HG02610 (cell line): ENCODE results near the gene EXOC3.
"Not testable (repeated sequence)": the region's sequence is repeated elsewhere in the genome, so short reads cannot be mapped to it uniquely, and the experiment has no call there.

Source experiments
- ATAC-seq: cut with Tn5 transposase; IDR thresholded peaks from one replicate; pipeline ENCODE4 v1.9.1; 2021; ENCODE audit warnings: mild to moderate bottlenecking, moderate library complexity; ENCODE audit not compliant: unreplicated experiment

EXOC3 gene

DNA sequence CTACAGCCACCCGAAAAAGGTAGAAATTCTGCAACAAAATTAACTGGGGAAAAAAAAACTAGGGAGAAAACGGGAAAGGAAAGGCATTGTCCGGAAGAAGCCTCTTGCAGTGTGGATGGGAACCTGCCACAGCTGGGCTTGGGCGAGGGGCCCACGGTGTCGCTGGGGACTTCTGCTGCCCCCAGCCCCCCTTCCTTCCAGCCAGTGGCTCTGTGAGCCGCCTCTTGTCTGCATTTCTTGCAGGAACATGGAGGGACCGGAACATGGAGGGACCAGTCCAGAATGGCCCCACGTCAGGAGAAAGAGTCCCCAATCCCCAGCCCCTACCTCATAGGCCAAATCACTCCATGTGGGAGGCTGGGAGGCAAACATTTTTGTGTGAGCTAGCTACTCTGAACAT lies 36.9 kb upstream of the EXOC3 start:
- ATAC-seq, result no peak

DNA sequence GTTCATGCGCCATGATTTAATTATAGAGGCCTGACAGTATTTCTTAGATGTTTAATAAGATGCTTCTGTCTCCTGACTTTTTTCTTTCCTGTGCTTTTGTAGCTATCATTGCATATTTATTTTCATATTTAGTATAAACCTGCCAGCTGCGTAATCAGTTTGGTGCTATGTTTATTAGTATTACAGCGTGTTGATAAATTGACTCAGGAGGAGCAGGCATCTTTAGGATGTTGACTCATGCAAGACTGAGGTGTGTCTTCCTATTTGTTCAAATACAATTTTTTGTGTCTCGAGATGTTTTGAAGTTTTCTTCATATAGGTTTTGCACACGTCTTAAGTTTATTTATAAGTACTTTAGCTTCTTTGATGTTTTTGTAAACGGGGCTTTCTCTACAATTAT lies 35.9 kb upstream of the EXOC3 start:
- no peak for ATAC-seq

DNA sequence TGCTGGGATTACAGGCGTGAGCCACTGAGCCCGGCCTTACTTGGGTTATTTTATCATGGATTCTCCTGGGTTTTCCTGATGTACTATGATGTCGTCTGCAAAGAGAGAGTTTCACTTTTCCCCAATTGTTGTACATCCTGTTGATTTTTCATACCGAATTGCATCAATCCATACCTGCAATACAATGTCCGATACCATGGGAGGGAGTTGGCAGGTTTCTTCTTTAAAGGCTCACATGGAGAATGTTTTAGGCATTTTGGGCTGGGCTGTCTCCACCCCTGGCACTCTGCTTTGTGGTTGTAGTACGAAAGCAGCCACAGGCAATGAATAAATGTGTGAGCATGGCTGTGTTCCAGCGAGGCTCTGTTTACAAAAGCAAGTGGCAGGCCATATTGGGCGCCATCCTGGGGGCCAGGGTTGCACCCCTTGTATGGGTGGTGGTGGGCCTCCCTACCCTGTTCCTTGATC lies 35.1 kb upstream of the EXOC3 start:
- ATAC-seq, result no peak

DNA sequence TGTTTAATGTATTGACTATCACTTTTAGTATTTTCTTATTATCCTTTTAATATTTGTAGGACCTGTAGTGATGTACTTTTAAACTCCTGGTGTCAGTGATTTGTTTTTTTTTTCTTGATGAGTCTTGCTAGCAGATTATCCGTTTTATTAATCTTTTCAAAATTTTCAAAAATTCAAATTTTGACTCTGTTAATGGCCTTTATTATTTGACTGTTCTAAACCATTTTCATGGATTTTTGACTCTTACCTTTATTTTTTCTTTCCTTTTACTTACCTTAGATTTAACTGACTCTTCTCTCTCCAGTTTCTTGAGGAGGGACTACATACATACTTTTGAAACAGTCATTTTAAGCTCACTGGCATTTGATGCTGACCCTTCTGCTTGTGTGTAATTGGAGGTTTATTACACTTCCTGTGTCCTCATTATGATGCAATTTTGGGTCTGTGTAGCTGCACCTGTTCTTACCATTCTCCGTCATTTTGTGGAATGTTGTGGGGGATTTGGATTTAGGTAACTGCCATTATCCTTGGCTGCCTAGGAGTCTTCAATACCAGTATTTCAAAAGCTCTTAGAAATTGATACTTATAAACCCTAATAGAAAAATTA lies 32.0 kb upstream of the EXOC3 start:
- ATAC-seq, result no peak

DNA sequence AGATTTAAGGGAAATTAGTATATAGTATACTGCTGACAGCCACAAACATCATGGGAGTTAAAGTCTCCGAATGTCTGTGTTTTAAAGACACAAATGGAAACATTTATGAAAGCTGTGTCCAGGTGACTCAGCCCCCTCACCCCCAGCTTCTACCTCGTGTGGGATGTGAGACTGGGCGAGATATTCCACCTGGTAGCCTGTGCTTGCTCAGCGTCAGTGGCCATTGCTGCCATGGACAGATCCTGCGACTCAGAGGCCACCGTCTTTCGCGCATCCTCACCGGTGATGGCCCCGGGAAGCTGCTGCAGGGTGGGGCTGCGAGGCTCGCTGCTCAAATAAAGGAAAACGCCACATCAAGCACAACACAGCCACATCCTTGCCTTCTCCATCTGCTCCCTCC lies 31.2 kb upstream of the EXOC3 start:
- no peak for ATAC-seq

DNA sequence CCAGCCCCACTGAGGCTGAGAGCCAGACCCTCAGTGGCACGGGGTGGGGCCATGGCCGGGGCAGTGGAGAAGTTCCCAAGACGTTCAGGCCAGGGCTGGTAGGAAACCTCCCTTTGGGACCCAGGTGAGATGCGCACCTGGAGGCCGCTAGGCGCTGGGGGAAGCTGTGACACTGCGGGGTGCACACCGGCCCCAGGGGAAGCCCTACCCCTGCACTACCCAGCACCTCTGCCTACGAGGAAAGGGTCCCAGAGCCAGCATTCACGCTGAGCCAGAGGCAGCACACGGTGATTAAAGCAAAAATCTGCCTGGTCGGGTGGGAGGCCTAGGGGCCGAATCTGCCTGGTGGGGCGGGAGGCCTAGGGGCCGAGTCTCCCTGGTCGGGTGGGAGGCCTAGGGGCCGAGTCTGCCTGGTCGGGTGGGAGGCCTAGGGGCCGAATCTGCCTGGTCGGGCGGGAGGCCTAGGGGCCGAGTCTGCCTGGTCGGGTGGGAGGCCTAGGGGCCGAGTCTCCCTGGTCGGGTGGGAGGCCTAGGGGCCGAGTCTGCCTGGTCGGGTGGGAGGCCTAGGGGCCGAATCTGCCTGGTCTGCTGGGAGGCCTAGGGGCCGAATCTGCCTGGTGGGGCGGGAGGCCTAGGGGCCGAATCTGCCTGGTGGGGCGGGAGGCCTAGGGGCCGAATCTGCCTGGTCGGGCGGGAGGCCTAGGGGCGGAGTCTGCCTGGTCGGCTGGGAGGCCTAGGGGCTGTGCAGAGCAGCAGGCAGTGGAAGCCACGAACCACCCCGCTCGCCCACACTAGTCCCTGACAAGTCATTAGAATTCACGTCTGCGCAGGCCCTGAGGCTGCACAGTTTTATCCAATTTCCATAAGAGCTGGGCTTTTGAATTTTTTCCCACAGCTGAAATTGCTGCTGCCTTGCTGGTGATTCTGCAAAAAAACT lies 27.7 kb upstream of the EXOC3 start:
- not testable (repeated sequence) for ATAC-seq

DNA sequence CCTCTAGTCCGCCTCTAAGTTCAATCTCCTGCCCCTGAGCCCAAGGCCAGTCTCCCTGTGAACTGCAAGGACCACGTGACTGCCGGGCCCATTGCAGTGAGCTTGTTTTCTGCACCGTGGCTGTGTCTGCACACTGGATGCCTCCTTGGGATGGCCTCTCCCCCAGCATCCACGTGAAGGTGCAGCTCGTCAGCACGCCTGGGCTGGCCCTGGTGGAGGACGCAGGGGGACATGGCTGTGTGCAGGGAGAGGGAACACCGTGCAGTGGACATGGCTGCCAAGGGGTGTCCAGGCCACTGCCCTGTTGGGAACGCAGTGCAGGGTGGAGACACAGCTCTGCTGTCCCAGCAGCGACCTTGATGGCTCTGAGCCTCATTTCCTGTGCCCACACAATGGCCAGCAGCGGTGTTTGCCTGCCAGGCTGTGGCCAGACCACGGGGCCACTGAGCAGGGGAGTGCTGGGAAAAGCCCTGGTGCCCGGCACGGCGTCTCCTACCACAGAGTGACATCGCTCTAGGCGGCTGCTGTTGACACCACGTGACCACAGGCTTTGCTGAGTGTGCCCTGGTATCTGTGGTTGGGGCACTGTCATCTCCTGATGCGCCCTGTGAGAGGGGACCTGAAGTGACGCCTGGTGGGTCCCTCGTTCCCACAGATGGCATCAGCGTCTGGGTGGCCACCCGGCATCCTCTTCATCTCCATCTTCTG lies 26.9 kb upstream of the EXOC3 start:
- ATAC-seq, result no peak

DNA sequence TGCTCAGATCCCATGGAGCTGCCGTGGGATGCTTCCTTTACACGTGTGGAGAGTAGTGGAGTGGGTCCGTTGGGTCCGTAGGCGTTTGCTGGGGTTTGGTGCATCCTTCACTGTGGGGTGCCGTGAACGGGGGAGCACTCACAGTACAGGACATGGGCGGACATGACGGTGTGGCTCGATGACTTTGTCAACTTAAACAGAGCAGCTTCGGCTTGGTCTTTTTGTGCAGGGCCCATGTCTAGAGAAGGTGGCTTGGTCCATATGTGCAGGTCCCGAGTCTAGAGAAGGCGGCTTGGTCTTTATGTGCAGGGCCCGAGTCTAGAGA lies 26.4 kb upstream of the EXOC3 start:
- no peak for ATAC-seq

DNA sequence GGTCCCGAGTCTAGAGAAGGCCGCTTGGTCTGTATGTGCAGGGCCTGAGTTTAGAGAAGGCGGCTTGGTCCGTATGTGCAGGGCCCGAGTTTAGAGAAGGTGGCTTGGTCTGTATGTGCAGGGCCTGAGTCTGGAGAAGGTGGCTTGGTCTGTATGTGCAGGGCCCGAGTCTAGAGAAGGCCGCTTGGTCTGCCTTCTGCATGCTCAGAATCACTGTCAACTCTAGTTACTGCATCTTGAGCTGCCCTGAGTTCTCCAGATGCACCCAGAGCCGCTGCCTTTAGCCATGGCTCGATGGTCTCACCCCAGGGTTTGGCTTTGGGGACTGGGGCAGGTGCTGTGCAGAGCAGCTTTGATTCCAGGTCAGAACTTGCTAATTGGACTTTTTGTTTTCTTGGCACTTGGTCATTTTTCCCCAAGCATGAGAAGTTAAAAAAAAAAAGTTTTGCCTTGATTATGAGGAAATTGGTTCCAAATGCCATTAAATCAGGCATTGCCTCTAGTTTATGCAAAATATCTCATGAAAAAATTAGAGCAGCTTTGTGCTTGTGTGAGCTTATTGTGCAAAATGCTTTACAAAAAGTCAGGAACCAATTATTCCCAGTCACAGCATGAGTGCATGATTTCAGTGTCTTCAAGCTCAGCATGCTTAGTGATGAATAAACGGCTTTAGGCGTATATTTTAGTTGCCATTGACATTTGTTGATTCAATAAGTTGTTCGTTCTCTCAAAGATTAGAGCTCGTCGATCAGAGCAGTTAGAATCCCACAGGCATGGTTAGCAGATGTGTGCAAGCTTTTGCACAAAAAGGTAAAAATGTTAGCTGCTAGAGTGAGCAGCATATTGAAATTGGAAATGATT lies 25.4 kb upstream of the EXOC3 start:
- ATAC-seq, result no peak

DNA sequence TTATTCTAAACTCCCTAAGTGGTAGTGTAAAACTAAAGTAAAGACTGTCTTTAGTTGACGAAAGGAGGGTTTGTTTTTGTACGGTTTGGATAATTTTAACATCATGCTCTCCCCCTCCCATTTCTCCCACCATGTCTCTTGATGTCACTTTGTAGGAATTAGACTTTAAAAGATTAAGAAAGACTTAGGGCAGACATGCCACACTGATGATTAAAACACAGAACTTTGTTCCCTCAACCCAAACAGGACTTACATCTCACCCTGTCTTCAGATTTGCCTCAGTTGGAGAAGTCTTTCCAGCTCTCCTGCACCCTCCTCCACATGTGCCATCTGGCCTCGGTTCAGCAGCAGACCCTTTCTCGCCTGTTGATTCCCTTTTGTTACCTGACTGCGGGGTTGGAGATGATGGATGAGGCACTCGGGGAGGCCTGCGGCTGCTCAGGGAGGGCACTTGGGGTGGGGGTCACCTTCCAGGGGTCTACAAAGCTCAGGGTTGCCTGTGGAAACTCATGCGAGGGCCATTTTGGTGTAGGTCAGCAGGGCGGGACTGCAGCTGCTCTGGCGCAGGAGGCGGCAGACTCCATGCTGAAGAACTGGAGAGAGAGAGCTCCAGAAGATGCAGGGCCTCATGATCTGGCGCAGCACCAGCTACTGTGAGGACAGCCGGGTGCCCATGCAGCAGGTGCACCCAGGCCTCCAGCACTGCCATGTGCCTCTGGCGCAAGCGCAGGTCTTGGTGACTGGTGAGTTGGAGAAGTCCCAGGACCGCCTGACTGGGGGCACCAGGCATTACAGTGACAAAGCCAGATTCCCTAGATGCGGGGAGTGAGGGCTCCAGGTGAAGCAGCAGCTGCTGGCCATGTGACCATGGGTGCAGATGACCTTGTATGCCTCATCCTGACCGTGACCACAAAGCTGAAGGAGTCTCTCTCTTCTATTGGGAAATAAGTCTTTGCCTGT lies 24.5 kb upstream of the EXOC3 start:
- ATAC-seq, result no peak

DNA sequence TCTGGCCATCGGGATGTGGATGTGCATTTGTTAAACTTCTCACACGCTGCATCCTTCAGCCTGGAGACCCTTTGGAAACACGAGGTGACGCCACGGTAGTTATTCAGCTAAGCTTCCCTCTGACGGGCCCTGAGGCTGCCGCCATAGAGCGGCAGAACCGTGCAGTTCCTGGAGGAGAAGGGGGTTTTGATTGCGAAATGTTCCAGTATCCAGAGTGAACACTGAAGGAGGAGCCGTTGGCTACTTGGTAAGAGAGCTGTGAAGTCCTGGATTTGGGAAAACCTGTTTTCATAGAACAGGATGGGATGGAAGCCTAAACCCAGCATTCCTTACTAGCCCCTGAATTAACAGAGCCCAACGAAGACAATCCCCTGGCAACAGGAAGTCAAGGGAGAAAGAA lies 23.0 kb upstream of the EXOC3 start:
- ATAC-seq, result no peak

DNA sequence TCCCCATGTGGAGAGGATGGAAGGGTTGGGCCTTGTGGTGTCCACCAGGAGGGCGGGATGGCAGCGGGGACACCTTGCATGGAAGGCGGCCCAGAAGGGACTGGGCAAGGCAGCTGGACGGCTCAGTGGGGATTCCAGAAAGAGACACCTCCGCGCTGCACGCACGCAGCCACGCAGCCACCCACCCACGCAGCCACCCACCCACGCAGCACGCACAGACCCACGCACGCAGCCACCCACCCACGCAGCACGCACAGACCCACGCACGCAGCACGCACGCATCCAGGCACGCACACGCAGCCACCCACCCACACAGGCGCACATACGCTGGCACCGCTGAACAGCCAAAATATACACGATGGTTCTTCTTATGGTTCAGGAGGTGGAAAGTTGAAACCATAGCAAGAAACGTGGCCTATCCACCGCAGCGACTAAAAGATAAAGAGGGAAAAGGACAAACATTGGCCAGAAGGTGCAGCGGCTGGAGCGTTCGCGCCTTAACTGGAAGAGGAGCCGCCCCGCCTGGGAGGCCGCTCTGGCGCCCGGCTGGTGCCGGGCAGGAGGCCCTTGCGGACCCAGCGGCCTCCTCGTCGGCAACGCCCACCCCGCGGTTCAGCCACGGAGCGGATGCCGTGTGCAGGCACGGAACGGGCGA lies 22.2 kb upstream of the EXOC3 start:
- ATAC-seq, result no peak

DNA sequence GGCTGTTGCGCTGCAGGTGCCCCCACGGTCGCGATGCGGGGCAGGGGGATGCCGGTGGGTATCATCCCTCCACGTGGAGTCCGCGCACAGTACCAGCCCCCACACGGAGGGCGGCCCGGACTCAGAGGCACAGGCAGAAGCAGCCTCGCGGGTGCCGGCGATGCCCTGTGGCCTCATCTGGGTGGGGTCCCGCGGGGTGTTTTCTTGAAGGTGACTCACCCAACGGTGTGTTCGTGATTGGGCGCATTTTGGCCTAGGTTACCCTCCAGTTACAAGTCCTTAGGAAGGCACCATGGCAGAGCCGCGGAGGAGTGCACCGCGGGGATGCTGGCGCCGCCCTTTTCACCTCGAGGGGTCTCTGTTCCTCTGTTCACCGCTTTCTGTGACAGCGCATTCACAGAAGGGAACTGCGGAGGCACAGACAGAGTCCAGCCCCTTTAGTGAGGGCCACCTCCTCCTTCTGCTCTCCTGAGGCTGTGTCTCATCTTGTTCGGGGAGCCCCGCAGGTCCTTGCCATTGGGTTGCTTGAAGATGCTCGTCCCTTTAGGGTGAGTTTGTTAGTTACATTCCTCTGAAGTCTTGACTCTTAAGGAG lies 21.6 kb upstream of the EXOC3 start:
- ATAC-seq, result no peak

DNA sequence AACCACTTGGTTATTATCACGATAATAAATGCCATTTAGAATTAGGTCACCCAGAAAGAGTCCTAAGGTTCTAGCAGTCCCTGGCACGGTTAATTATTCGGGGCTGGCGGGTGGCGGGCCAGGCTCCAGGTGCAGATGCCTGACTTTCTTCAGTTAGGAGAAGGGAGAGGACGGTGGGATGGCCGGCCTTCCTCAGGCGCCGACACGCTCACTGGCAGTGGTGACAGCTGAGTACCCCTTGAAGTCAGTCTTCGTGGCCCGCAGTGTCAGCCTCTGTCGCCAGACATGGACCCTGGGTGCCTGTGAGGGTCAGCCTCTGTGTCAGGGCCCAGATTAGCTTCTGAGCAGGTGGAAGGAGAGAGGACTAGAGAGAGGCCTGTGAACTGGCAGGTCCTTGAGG lies 21.1 kb upstream of the EXOC3 start:
- no peak for ATAC-seq

DNA sequence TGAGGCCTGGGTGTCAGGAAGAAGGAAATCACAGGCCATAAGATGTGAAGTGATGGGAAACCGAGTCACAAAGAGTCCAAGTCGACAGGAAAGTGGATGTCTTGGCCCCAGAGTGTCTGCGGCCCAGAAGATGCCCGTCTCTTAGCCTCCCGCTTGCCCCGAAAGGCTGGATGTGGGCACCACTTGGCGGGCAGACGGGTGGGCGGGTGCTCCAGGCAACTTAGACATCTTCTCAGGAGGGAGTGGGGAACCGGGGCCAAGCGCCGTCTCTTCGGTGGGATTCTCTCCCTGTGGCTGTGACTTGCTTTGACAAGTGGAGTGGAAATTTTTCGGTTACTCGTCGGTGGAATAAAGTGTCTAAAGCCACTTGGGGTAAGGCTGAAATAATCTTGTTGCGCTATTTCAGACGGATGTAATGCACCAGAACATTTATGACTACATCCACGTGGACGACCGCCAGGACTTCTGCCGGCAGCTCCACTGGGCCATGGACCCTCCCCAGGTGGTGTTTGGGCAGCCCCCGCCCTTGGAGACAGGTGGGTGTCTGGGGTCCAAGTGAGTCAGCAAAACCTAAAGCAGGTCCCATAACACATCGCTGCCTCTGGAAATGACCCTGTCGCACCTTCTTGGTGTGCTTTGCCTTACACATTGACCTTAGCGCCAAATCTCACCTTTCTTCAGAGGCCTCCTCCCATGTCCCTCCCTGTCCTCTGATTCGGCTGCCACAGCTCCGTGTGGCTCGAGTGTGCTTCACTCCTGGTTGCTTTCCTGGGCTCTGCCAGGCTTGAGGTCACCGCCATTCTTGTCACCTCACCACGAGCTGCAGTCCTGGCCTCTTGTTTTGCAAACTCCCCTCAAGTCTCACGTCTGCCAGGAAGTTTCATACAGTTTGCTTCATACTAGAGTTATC lies 20.4 kb upstream of the EXOC3 start:
- no peak for ATAC-seq

DNA sequence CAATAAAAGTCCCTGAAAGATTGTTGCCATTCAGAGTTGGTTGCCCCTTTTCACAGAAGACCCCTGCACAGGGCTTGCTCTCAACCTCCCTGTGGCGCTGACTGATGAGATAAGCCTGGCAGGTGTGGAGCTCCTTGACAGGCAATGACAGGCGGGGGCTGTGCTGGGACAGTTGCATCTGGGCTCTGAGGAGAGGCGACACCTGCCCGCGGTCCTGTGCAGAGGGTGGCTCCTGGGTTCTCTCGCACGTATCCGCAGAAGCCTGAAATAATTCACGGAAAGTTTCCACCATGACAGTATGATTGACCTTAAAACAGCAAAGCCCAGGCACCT lies 19.8 kb upstream of the EXOC3 start:
- ATAC-seq, result no peak

DNA sequence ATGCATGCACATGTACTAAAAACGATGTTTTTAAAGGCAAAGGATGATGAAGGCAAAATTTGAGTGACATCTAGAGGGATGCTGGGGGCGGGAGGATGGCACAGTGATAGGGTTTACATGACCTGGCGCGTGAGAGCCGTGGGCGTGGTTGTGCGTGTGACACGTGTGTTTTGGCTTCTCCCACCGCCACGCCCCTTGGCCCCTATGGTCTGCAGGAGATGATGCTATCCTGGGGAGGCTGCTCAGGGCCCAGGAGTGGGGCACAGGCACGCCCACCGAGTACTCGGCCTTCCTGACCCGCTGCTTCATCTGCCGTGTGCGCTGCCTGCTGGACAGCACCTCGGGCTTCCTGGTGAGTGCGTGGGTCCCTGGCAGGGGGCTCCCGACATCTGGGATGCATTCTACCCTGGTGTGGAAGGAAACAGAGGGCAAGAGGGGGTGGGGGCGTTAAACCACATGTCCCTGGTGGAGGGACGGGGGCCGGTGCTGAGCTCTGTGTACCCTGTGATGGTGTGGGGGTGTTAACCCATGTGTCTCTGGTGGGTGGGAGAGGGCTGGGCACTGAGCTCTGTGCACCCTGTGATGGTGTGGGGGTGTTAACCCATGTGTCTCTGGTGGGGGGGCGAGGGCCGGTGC lies 19.2 kb upstream of the EXOC3 start:
- no peak for ATAC-seq
